ENCODE data around the gene UBE4B. TPM values are rescaled to one million over a fixed set of nuclear protein-coding genes. Genes with fewer than 3 reads are reported as not detected.

Gene UBE4B
- total RNA-seq, 1 experiment from 2014 or later, result 31.2 TPM

GRCh38 chr1:10225573-10225972 is 192.8 kb downstream of the UBE4B start:
- Mint-ChIP-seq H3K9me3 (ENCODE audit: unreplicated experiment) (no peaks in the 10 kb centered on the region), H3K27me3 (ENCODE audit: insufficient read depth, unreplicated experiment) (no peaks in the 10 kb centered on the region), H3K4me1 (ENCODE audit: insufficient read depth, unreplicated experiment) (peaks cover 15% of the 10 kb centered on the region), H3K36me3 (ENCODE audit: insufficient read depth, unreplicated experiment) (peaks cover 12% of the 10 kb centered on the region), H3K27ac (ENCODE audit: low read depth, unreplicated experiment) (no peak overlapping the region), H3K4me3 (ENCODE audit: unreplicated experiment) (no peak overlapping the region)
- BruUV-seq (replicated peaks), result no TSS peak
- no peak for DNase-seq (ENCODE audit: unreplicated experiment)
- POLR2A ChIA-PET, result interaction anchor here (2.3 kb wide), 1 partner anchor 14 kb away, joined by 9 read pairs; no protein-coding TSS in a partner anchor
- TF ChIP-seq CTCF (IDR thresholded peaks at IDR 0.05; ENCODE audit: unreplicated experiment), result no peak
- intact Hi-C loops (cut with micrococcal nuclease), result no loop called here
- CTCF ChIA-PET, result no interaction called here

GRCh38 chr1:10228528-10228927 is 195.8 kb downstream of the UBE4B start:
- no peak for DNase-seq (ENCODE audit: unreplicated experiment)
- no TSS peak for BruUV-seq (replicated peaks)
- Mint-ChIP-seq H3K27ac (ENCODE audit: low read depth, unreplicated experiment) (no peak overlapping the region), H3K36me3 (ENCODE audit: insufficient read depth, unreplicated experiment) (peaks cover 7% of the 10 kb centered on the region), H3K4me1 (ENCODE audit: insufficient read depth, unreplicated experiment) (peaks cover 8% of the 10 kb centered on the region), H3K27me3 (ENCODE audit: insufficient read depth, unreplicated experiment) (no peaks in the 10 kb centered on the region), H3K4me3 (ENCODE audit: unreplicated experiment) (no peak overlapping the region), H3K9me3 (ENCODE audit: unreplicated experiment) (no peaks in the 10 kb centered on the region)
- ChIA-PET POLR2A (no interaction called here), CTCF (interaction anchor here (0.6 kb wide), 1 partner anchor 23 kb away, joined by 6 read pairs; no protein-coding TSS in a partner anchor)
- TF ChIP-seq CTCF (IDR thresholded peaks at IDR 0.05; ENCODE audit: unreplicated experiment), result no peak
- intact Hi-C loops (cut with micrococcal nuclease), result no loop called here

- H3K9me3 Mint-ChIP-seq (ENCODE audit: unreplicated experiment), result no peaks in the 10 kb centered on the region
- peaks cover 8% of the 10 kb centered on the region for H3K4me1 Mint-ChIP-seq (ENCODE audit: insufficient read depth, unreplicated experiment)
- DNase-seq (ENCODE audit: unreplicated experiment), result no peak
- no peak overlapping the region for H3K4me3 Mint-ChIP-seq (ENCODE audit: unreplicated experiment)
- no peaks in the 10 kb centered on the region for H3K27me3 Mint-ChIP-seq (ENCODE audit: insufficient read depth, unreplicated experiment)
- ChIA-PET CTCF (no interaction called here), POLR2A (no interaction called here)
- no TSS peak for BruUV-seq (replicated peaks)
- no peak for TF ChIP-seq CTCF (IDR thresholded peaks at IDR 0.05; ENCODE audit: unreplicated experiment)
- H3K36me3 Mint-ChIP-seq (ENCODE audit: insufficient read depth, unreplicated experiment), result peaks cover 6% of the 10 kb centered on the region
- no peak overlapping the region for H3K27ac Mint-ChIP-seq (ENCODE audit: low read depth, unreplicated experiment)
- intact Hi-C loops (cut with micrococcal nuclease), result no loop called here
These were observed 197.1 kb downstream of the UBE4B start for GRCh38 chr1:10229903-10230302.

Small RNA genes within 50 kb of the gene (microRNA-seq; reads per million reads assigned to microRNA genes)
- not detected for gene MIR1273D

Other genes starting within 250 kb of the UBE4B start
- 98.5 and 106 TPM in 2 replicates for gene CLSTN1, start 209.0 kb upstream of the UBE4B start, total RNA-seq (2022)
- gene CTNNBIP1, start 122.7 kb upstream of the UBE4B start, total RNA-seq (2022), result 31.3 and 31.4 TPM in 2 replicates
- 37.2 and 42.6 TPM in 2 replicates for gene LZIC, start 89.6 kb upstream of the UBE4B start, total RNA-seq (2022)
- 10.4 and 14.0 TPM in 2 replicates for gene NMNAT1, start 89.5 kb upstream of the UBE4B start, total RNA-seq (2022)
- gene RBP7, start 35.7 kb upstream of the UBE4B start, total RNA-seq (2022), result not detected in 2 replicates
- gene KIF1B, start 177.6 kb downstream of the UBE4B start, total RNA-seq (2022), result 34.2 and 35.9 TPM in 2 replicates

Measured in MCF 10A (cell line).